ENCODE results near the gene CHEK2. TPM values are rescaled to one million over a fixed set of nuclear protein-coding genes. Genes with fewer than 3 reads are reported as not detected.
A peak's percentile ranks its signal among the peaks of the same experiment; 100 is the strongest.
"Not testable (repeated sequence)": the region's sequence is repeated elsewhere in the genome, so short reads cannot be mapped to it uniquely, and the experiment has no call there.

CHEK2 gene
- total and polyA plus RNA-seq, 2 of the 4 experiments (the other 2 are of a cell fraction), result 9.9 to 16.1 TPM

DNA sequence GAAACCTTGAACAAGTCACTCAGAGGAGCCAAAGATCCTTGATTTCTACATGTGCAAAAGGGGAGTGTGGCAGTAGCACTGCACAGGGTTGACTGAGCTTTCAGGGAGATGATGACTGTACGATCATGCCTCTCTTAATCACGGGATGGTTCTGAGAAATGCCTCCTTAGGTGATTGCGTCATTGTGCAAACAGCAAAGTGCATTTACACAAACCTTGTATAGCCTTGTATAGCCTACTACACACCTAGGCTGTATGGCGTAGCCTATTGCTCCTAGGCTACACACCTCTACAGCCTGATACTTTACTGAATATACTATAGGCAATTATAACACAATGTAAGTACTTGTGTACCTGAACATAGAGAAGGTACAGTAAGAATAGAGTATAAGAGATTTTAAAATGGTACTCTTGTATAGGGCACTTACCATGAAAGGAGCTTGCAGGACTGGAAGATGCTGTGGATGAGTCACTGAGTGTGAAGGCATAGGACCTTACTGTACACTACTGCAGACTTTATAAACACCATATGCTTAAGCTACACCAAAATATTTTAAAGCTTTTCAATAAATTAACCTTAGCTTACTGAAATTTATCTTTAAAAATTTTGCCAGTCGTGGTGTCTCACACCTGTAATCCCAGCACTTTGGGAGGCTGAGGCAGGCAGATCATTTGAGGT lies 60.7 kb downstream of the CHEK2 start:
- CTCF ChIA-PET, result interaction anchor here (0.6 kb wide), 1 partner anchor 111 kb away, joined by 3 read pairs; no protein-coding TSS in a partner anchor
- peak; percentile 77 for DNase-seq

More for the DNA sequence above, 60.7 kb downstream of the CHEK2 start:
- H3K23ac ChIP-seq (ENCODE audit: low read depth, low read length); H4K91ac ChIP-seq (ENCODE audit: insufficient read depth, low read depth, low read length); H3K27ac ChIP-seq (ENCODE audit: insufficient read depth, low read length); dilution Hi-C loops (cut with HindIII; ENCODE audit: low sequenced_read_pairs, unreplicated experiment); H4K8ac ChIP-seq (ENCODE audit: low read depth in 2 of 2, low read length in 2 of 2); in situ Hi-C loops (cut with MboI; ENCODE audit: low sequenced_read_pairs); H4K20me1 ChIP-seq (ENCODE audit: insufficient read depth, low read length); H3K36me3 ChIP-seq (ENCODE audit: control insufficient read depth, insufficient read depth, low read length); H3K4me1 ChIP-seq (ENCODE audit: control insufficient read depth, insufficient read depth, low read length); H3K18ac ChIP-seq (ENCODE audit: low read depth, low read length); H3K4ac ChIP-seq (ENCODE audit: low read depth, low read length); H2BK15ac ChIP-seq (ENCODE audit: low read depth, low read length); H2AFZ ChIP-seq (replicated peaks; ENCODE audit: low read length, poor library complexity); H3K56ac ChIP-seq (ENCODE audit: extremely low read depth, insufficient read depth, low read length); H2BK5ac ChIP-seq (ENCODE audit: low read depth, low read length, poor library complexity, severe bottlenecking); H3K4me3 ChIP-seq (ENCODE audit: insufficient read depth, low read depth, low read length); H2AK9ac ChIP-seq (replicated peaks; ENCODE audit: low read depth, low read length, poor library complexity); ATAC-seq (ENCODE audit: low read depth); H3K9ac ChIP-seq (ENCODE audit: low read depth, low read length); H3K9me3 ChIP-seq (ENCODE audit: control insufficient read depth, insufficient read depth, low read length); intact Hi-C loops (cut with micrococcal nuclease); H4K5ac ChIP-seq (ENCODE audit: low read depth, low read length); H2BK20ac ChIP-seq (ENCODE audit: low read depth, low read length); H3K27me3 ChIP-seq (ENCODE audit: control insufficient read depth, insufficient read depth, low read length); H3K14ac ChIP-seq (replicated peaks; ENCODE audit: low read depth, low read length); H2BK120ac ChIP-seq (ENCODE audit: low read depth, low read length); POLR2A ChIA-PET (ENCODE audit: unreplicated experiment); H3K9me1 ChIP-seq (ENCODE audit: insufficient read depth, low read length); BruUV-seq (replicated peaks); H2AK5ac ChIP-seq (ENCODE audit: low read depth, low read length): not testable (repeated sequence)
- Histone ChIP-seq H3K79me1 (ENCODE audit: low read depth in 1 of 2, low read length in 2 of 2) (peaks cover 7 to 12% of the 10 kb centered on the region in 2 experiments), H3K4me2 (ENCODE audit: low read depth, low read length) (peak overlapping the region; percentile 21; the same call in 1 of the 2 replicates)
- TF ChIP-seq CEBPB (IDR thresholded peaks at IDR 0.05; ENCODE audit: low read depth, low read length), result peak; percentile 77
- WGBS, 2 experiments (ENCODE audit: extremely low coverage in 2 of 2, insufficient read length in 1 of 2), result 86% methylated on average over 1 of the region's 5 CpGs; no CpG with 5 or more reads in 1 of the 2 experiments
